ENCODE data around the gene UBE2D4. TPM values are rescaled to one million over a fixed set of nuclear protein-coding genes. Genes with fewer than 3 reads are reported as not detected.

UBE2D4 gene
- total RNA-seq, 1 donor from 2014 or later = 25.5 TPM

- no peaks in the 10 kb centered on the region for H3K9me3 ChIP-seq
- intact Hi-C loops (cut with DNase I) = no loop called here
- H3K4me3 ChIP-seq = no peak overlapping the region
- DNase-seq (ENCODE audit: extremely low spot score in 2 of 2) = no peak
- H3K36me3 ChIP-seq = no peaks in the 10 kb centered on the region
- H3K27me3 ChIP-seq = no peaks in the 10 kb centered on the region
- TF ChIP-seq, protein P1, sequence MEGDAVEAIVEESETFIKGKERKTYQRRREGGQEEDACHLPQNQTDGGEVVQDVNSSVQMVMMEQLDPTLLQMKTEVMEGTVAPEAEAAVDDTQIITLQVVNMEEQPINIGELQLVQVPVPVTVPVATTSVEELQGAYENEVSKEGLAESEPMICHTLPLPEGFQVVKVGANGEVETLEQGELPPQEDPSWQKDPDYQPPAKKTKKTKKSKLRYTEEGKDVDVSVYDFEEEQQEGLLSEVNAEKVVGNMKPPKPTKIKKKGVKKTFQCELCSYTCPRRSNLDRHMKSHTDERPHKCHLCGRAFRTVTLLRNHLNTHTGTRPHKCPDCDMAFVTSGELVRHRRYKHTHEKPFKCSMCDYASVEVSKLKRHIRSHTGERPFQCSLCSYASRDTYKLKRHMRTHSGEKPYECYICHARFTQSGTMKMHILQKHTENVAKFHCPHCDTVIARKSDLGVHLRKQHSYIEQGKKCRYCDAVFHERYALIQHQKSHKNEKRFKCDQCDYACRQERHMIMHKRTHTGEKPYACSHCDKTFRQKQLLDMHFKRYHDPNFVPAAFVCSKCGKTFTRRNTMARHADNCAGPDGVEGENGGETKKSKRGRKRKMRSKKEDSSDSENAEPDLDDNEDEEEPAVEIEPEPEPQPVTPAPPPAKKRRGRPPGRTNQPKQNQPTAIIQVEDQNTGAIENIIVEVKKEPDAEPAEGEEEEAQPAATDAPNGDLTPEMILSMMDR (IDR thresholded peaks at IDR 0.05) = no peak
- TF ChIP-seq POLR2A (IDR thresholded peaks at IDR 0.05) (no peak), POLR2AphosphoS5 (IDR thresholded peaks at IDR 0.05; ENCODE audit: insufficient read depth in 1 of 2, low read depth in 1 of 2) (no peak)
- no peaks in the 10 kb centered on the region for H3K4me1 ChIP-seq
- H3K27ac ChIP-seq = no peak overlapping the region
These were observed 16.8 kb downstream of the UBE2D4 start for GRCh38 chr7:43942997-43943396.

- Histone ChIP-seq H3K27me3 (no peaks in the 10 kb centered on the region), H3K4me3 (no peak overlapping the region), H3K27ac (no peak overlapping the region), H3K9me3 (no peaks in the 10 kb centered on the region), H3K4me1 (no peaks in the 10 kb centered on the region), H3K36me3 (peaks cover 0 to 5% of the 10 kb centered on the region in 2 donors)
- TF ChIP-seq, protein P1 (IDR thresholded peaks at IDR 0.05) = no peak
- TF ChIP-seq POLR2A (IDR thresholded peaks at IDR 0.05) = no peak
- TF ChIP-seq POLR2AphosphoS5 (IDR thresholded peaks at IDR 0.05; ENCODE audit: insufficient read depth in 1 of 2, low read depth in 1 of 2) = no peak
- intact Hi-C loops (cut with DNase I) = no loop called here
- no peak for DNase-seq (ENCODE audit: extremely low spot score in 2 of 2)
These were observed 17.4 kb downstream of the UBE2D4 start for GRCh38 chr7:43943417-43944187.

GRCh38 chr7:43944286-43944685 is 18.1 kb downstream of the UBE2D4 start:
- Histone ChIP-seq H3K27ac (no peak overlapping the region), H3K36me3 (peaks cover 0 to 10% of the 10 kb centered on the region in 2 donors), H3K9me3 (no peaks in the 10 kb centered on the region), H3K4me1 (no peaks in the 10 kb centered on the region), H3K27me3 (no peaks in the 10 kb centered on the region), H3K4me3 (no peak overlapping the region)
- DNase-seq (ENCODE audit: extremely low spot score in 2 of 2) = no peak
- intact Hi-C loops (cut with DNase I) = no loop called here
- TF ChIP-seq POLR2A (IDR thresholded peaks at IDR 0.05) (no peak), POLR2AphosphoS5 (IDR thresholded peaks at IDR 0.05; ENCODE audit: insufficient read depth in 1 of 2, low read depth in 1 of 2) (no peak)
- TF ChIP-seq, protein P1 (IDR thresholded peaks at IDR 0.05) = no peak

- Histone ChIP-seq H3K4me3 (no peak overlapping the region), H3K9me3 (no peaks in the 10 kb centered on the region), H3K27me3 (no peaks in the 10 kb centered on the region), H3K4me1 (no peaks in the 10 kb centered on the region), H3K36me3 (peaks cover 0 to 42% of the 10 kb centered on the region in 2 donors), H3K27ac (no peak overlapping the region)
- intact Hi-C loops (cut with DNase I) = no loop called here
- no peak for DNase-seq (ENCODE audit: extremely low spot score in 2 of 2)
- TF ChIP-seq, protein P1 (IDR thresholded peaks at IDR 0.05) = no peak
- TF ChIP-seq POLR2AphosphoS5 (IDR thresholded peaks at IDR 0.05; ENCODE audit: insufficient read depth in 1 of 2, low read depth in 1 of 2) (no peak), POLR2A (IDR thresholded peaks at IDR 0.05) (no peak)
These were observed 25.8 kb downstream of the UBE2D4 start for GRCh38 chr7:43952028-43952427.

DNA sequence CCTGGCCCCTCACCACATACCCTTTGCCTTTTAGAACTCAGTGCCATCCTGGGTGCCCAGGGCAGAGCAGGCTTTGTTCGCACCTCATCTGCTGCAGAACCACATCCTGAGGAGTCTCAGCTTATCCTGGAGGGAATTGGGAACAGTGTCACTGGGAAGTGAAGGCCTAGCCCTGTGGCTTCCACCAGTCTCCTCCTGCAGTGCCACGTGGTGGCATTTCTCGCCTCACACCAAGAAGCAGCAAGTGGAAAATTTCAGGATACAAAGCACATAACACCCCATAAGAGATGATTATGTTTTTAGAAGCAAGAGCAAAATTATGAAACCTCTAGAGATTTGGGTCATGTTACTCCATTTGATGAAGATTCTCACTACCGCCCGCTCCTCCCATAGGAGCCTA is 26.8 kb downstream of the UBE2D4 start:
- no peaks in the 10 kb centered on the region for H3K4me1 ChIP-seq
- intact Hi-C loops (cut with DNase I) = no loop called here
- H3K9me3 ChIP-seq = no peaks in the 10 kb centered on the region
- peaks cover 0 to 42% of the 10 kb centered on the region in 2 donors for H3K36me3 ChIP-seq
- no peak overlapping the region for H3K27ac ChIP-seq
- no peak for TF ChIP-seq POLR2A (IDR thresholded peaks at IDR 0.05)
- TF ChIP-seq, protein P1 (IDR thresholded peaks at IDR 0.05) = no peak
- TF ChIP-seq POLR2AphosphoS5 (IDR thresholded peaks at IDR 0.05; ENCODE audit: insufficient read depth in 1 of 2, low read depth in 1 of 2) = no peak
- DNase-seq (ENCODE audit: extremely low spot score in 2 of 2) = no peak
- no peak overlapping the region for H3K4me3 ChIP-seq
- no peaks in the 10 kb centered on the region for H3K27me3 ChIP-seq
